SKM-1 (cell line): Measurements from ENCODE around the gene MANBA.

Source experiments
- DNase-seq: peaks from one replicate; lab custom pipeline; 2025; ENCODE audit not compliant: unreplicated experiment; lab: John Stamatoyannopoulos, UW

The MANBA gene

DNA sequence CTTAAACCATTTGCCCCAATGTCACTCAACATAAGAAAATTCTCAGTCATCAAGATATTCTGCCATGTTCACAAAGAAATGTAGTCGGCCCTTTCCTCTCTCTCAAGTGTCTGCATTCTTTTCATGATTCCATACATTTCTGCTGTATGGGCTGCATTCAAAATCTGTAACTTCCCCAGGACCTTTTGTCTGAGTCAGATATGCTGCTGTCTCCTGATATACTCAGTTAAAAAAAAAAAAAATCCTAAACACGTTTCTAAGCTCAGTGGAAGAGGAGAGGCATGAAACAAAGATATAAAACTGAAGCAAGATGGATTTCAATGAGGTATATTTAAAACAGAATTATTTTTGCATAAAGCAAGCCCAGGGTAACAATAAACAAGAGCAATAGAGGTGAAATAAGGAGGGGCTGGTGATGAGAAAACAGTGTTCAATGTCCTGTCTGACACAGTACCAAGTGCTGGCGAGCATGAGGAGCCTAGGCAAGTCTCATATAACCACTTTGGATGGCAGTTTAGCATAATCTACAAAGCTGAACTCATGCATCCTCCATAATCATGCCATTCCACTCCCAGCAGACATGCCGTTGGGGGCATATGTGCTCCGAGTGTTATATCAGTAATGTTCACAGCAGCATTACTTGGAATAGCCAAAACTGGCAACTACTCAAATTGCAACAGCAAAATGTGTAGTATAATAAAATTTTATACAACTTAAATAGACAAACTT, 76.7 kb downstream of the MANBA start:
- no peak for DNase-seq

DNA sequence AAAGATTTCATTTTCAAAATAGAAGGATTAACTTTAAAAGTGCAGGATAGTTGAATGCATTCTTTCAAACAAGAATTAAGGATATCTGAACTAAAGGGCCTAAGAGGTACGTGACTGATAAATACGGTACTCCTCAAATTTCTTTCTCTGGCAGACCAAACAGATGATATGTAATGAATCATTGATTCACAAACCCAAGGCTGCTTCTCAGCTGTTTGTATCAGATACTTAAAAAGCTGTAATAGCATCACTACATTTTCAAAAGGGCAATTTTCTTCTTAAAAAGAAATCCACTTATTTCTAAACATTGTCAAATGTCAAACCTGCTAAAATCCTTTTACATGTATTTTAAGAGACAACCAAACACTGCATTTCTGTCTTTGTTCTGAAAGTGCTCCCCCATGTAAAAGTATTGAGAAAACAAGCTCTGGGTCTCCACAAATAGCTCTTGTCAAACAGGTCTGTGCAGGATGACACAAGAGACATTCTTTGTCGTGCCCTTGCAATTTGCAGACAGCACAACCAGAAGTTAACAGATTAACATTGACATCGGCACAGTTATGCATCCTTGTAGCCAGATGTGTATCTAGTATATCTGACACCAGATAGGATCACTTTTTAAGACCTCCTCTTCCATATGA, 82.0 kb downstream of the MANBA start:
- DNase-seq: no peak

DNA sequence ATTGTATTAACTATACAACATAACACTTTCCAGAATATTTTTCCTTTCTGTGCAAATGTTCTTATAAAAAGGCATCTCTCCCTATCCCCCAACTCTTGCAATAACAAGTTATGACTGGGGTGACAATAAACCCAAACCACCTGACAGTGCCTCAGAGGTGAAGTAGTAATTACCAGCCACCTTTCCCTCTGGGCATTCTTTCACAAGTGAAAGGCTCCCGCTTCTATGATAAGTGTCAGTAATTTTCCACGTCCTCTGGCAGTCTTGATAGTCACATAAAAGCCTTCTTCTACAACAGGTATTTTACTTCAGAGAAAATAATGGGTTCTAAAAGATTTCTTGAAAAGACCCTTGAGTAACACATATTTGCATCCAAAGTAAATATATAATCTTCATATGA, 82.7 kb downstream of the MANBA start:
- DNase-seq: no peak

DNA sequence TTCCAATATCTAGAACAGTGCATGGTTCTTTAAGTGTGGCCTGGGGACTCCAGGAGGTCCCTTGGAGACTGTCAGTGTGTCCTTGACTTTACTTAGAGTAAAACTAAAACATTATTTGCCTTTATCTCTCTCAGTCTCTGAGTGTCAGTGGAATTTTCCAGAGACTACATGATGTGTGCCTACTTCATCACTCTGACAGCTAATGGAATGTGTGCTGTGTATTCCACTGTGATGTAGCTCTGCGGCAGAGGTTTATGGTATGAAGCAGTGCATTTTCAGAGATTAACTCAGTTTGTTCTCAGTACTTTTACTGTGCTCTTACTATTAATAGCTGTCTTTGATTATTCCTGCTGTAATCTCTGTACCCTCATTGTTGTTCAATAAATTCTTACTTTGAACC, 85.6 kb downstream of the MANBA start:
- no peak for DNase-seq

DNA sequence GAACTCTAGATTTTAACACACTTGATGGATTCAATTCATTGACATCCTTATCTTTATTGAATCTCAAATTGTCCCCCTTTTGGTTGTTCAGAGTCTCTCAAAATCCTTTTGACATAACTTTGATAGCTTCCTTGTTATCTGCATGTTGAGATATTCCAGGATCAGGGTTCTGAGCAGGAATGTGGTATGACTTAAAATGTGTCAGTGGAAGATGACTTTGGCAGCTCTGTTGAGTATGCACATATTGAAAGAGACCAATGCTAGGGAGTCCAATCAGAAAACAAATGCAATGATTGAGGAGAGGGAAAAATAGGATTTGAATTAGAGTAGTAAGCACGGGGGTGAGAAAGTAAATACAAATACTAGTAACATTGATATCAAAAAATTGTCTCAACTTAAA, 93.8 kb downstream of the MANBA start:
- no peak for DNase-seq

DNA sequence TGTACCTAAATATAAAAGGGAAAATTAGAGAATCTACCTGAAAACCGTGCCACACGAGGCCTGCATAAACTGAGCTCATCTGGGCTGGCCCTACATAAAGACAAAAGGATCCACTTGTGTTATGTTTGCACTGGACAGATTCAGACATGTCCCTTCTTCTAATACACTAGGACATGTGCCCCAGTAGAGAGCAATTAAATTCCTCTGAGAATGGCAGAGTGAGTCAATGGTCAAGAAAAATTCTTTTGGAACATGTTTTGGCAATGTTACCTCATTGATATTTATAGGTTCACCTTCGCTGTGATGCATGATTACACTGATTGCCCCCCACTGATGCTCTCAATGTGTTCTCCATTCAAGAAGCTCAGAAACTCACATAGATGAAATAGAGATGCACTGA, 95.2 kb downstream of the MANBA start:
- DNase-seq: no peak

DNA sequence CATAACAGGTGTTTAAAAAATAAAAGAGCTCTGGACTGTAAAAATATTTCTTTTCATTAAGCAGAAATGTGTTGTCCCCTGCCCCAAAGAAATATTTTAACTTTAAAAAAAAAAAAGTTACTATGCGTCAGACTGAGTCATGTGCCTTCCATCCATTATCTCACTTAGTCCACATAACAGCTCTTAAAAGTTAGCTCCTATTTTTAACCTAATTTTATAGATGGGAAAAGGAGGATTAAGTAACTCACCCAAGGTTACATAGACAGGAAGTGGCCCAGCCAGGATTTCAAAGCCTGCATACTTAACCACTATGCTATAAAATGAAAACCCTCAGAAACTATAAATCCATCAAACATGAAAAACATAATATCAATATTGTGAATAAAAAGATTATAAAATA, 97.7 kb downstream of the MANBA start:
- no peak for DNase-seq

DNA sequence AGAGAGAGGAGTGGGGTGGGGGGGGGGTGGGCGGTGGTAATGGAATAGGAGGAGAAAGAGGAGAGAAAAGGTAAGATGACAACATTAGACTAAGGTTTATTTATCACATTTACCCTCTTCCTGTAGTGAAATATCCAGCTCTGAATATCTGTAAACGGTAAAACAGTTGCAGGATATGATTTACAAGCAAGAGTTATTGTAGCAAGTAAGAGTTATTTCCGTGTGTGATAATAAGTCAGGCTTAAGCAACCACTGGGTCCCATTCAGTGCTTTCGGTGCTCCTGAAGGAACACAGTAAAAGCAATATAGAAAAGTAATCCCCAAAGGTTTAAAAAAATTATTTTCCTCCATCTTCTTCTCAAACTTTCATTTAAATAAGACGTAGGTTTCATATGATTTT, 103.6 kb downstream of the MANBA start:
- no peak for DNase-seq

DNA sequence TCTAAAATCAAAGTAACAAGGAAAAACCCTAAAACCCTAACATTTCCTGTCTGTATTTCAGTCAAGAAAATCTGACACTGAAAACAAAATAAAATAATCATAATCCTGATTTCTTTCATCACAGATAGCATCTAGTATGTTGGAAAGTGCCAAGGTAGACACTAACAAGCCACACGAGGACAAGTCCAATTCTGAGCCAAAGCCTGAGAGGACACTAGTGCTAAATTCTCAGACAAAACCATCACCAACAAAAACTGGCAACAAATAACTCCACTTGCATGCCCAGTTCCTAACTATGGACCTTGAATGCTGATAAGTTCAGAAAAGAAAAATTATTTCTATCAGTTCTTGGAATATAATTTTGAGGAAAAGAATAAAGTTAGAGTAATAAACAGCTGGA, 113.7 kb downstream of the MANBA start:
- no peak for DNase-seq

DNA sequence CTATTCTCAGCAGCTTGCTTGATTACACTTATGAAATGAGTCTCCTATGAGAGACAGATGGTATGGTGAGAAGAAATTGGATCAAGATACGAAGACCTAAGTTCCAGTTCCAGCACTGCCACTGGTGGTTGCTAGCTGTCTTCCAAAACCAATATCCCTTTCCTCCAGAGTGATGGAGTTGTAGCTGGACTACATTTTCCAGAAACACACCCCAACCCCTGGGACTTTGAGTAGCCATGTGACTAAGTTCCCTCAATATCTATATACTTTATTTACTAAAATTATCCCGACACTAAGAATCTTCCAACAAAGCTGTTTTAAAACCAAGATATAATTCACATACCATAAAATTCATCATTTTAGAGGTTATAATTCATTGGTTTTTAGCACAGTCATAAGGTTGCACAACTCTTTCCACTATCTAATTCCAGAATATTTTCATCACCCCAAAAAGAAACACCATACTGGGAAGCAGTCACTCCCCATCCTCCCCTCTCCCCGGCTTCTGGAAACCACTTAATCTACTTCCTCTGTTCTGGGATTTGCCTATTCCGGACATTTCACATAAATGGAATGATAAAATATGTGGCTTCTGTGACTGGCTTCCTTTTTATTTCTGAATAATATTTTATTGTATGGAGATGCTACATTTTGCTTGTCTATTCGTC, 118.0 kb downstream of the MANBA start:
- no peak for DNase-seq

DNA sequence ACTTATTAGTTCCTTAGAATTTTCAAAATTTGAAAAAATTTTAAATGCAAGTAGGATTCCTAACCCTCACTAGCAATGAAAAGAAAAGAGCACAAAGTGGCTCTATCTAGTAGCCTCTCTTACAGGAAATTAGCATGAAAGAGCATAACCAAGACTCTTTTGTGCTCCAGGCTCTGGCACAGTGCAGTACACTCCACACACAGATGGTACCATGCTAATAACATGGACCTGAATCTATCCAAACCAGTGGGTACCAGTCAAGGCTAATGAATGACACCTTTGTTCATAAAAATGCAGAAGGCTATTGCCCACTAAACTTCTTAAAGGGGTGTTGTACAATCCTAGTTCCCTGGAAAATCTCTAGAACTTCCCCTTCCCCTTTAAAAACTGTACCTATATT, 119.0 kb downstream of the MANBA start:
- no peak for DNase-seq

DNA sequence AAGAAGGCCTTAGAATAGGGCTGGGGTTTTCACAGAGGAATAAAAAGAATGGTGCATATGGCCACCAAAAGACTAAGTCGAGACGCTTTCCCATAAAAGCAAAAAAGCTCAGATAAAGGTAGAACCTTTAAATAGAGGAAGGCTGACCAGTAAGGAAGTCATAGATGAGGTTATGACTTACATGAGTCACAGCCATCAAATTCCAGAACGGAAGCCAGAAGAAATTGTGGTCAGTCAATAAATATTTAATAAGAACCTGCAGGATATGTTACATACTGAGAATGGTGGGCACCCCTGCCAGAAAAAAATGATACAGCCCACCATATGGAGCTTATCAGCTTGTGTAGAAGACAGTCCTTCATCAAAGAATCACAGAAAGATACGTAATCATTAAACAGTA, 120.1 kb downstream of the MANBA start:
- DNase-seq: no peak

DNA sequence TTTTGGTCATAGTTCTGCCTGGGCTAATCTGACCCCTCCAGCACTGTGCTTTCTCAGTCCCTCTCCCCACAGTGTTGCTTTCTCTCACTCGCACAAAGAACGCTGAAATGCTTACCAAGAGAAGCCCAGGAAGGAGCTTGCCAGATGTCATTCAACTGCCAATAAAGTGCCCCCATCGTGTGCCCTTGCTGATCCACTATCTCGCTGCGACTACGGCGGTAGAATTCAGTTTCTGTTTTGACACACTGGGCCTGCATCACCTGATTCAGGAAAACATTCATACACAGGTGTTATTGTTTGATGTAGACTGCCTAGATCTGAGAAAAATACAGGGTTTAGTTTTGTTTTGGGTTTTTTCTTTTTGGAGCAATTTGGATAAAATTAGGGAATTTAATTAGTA, 121.2 kb downstream of the MANBA start:
- no peak for DNase-seq

DNA sequence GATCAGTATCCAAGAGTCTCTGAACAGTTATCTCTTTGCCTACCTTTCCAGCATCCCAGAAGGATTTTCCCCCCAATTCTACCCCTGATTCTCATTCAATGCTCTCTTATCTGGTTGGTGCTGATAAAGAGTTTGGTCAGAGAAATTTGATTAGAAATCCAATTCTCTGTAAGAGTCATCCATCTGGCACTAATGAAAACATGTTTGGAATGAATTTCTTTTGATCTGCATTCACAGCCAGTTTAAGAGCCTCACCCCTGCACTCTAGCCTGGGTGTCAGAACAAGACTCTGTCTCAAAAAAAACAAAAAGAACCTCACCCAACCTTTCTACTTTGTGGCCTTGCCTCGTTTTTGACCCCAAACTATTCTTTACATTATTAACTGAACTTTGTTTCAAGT, 122.1 kb downstream of the MANBA start:
- DNase-seq: no peak

DNA sequence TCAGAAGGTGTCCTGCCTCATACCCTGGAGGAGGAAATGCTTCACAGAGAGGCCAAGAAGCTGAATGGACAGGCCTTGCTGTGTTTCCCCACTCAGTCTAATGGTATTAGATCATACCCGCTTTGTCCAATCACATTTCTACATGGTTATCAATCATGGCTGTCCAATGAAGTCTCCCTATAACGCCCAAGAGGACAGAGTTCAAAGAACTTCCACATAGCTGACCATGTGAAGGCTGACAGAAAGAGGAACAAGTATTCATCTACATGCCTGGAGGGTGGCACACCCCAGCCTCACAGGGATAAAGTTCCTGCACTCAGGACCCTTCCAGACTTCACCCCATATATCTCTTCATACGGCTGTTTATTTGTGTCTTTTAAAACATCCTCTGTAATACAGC, 123.4 kb downstream of the MANBA start:
- no peak for DNase-seq

DNA sequence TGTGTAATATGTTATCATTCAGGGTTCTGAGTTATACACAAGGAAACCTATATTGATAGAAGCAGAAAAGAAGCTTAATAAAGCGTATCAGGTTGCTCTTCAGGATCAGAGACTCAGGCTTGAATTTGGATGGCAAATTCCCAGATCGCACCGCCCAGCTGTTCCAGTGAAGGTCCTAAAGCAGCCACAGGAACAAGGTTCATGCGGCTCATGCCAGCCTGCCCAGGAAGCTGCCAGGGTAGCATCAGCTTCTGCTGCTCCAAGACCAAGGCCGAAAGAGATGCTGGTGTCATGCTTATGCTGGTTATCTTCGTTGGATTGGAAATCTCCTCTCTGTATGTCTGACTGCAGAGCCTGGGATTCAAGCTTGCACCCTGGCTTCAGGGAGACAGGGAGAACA, 127.7 kb downstream of the MANBA start:
- no peak for DNase-seq

DNA sequence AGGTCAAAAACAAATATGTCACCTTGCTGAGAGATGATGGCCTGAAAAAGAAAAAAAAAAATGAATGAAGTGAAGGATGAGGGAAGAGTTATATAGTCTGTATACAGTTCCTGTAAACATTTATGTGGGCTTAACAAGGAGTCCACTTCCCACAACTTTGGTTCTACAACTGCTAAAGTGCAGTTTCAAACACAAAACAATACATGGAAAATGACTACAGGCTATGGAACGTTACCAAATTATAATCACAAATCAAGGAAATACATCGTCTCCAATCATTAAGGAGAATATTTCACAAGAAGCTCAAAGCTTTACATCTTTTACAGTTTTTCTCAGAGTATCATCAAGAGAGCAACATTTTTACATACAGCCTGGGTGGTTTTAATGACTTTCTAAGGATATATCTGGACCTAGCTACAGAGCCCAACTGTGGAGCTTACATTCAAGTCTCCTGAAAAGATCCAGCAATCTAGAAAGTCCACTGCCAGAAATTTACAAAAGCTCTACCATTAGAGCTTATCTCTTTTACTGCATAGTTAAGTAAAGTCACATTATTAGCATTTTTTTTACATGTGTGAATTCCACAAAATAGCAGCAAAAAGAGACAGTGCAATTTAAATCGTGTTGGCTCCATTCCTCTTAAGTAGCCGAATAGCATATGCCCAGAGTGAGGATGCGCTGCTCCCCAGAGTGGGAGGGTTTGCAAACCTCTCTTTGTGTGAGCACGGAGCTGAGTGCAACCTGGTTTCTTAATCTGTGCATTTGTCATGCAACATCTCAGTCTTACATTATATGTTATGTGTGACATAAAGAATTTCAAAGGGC, 128.3 kb downstream of the MANBA start:
- no peak for DNase-seq

DNA sequence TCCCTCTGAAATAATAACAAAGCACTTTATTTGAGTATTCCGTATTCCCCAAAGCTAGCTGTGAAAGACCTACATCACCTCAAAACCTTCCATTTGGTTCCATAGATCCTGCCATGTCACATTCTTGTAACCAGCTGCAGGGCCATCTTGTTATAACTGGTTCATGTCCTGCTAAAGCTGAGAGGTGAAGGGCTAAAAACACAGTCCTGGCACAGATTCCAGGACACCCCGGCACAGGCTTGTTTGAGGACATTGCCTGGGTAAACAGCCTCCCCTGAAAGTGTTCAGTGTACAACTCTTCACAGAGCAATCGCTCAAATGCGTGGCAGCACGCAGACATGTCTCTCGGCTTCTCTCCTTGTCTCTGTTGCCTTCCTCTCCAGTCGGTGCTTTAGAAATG, 129.2 kb downstream of the MANBA start:
- no peak for DNase-seq

DNA sequence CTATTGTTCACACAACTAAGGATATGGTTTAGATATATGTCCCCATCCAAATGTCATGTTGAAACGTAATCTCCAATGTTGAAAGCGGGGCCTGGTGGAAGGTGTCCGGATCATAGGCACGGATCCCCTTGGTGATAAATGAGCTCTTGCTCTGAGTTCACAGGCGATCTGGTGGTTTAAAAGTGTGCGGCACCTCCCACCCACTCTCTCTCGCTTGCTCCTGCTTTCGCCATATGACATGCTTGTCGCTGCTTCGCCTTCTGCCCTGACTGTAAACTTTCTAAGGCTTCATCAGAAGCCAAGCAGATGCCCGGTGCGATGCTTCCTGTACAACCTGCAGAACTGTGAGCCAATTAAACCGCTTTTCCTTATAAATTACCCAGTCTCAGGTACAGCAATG, 131.1 kb downstream of the MANBA start:
- DNase-seq: no peak

DNA sequence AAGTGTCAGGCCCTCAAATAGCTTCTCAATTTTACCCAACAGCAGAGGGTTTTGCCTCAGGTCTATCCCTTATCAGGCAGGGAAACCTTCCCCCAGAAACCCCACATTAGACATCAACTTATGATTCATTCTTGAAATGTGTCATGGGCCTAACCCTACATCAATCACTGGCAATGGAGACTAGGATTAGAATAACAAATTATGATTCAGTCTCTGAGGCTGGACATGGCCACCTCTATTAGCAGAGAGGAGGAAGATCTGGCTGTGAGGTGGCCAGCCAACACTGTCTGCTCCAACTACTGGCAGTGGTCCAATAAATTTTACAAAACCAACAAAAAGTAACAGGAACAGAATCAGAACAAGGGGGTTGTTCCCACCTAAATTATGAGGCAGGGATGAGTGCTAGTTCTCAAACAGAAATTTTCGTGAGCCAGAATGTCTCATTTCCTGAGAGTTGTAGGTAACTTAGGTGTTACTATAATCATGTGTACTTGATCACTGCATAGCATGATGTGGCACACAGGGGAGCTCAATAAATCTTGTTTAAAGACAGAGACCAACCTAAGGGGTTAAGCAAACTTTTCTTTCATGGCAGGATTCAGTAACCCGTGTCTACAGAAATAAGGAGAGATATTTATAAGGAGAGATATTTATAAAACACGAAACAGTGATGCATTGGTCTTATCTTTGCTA, 132.8 kb downstream of the MANBA start:
- no peak for DNase-seq
